Measurements from ENCODE around the gene AGPAT4. TPM values are rescaled to one million over a fixed set of nuclear protein-coding genes. Genes with fewer than 3 reads are reported as not detected.

AGPAT4 gene
- polyA plus RNA-seq, 1 donor (not counting 4 experiments of a cell fraction or from before 2014, with no cell fraction given): 8.4 TPM

GRCh38 chr6:161139304-161139765 lies 134.5 kb downstream of the AGPAT4 start:
- DNase-seq (ENCODE audit: low read depth, low spot score) (no peak), FAIRE-seq (no peak)
- Histone ChIP-seq H3K9ac (ENCODE audit: control insufficient read depth, extremely low read depth, insufficient read depth, low read length) (no peak overlapping the region), H3K4me3 (ENCODE audit: control insufficient read depth in 2 of 3, extremely low read depth in 1 of 3, insufficient read depth in 2 of 3, low read depth in 1 of 3, low read length in 3 of 3) (no peak overlapping the region), H3K36me3 (ENCODE audit: control insufficient read depth in 2 of 2, extremely low read depth in 1 of 2, insufficient read depth in 2 of 2, low read length in 2 of 2) (peaks cover 0 to 4% of the 10 kb centered on the region in 2 experiments), H3K79me2 (ENCODE audit: control insufficient read depth, insufficient read depth, low read length) (no peaks in the 10 kb centered on the region), H3K9me1 (ENCODE audit: control insufficient read depth, extremely low read depth, insufficient read depth, low read length) (no peaks in the 10 kb centered on the region), H2AFZ (ENCODE audit: control insufficient read depth, low read length) (no peak overlapping the region), H3K27me3 (ENCODE audit: control insufficient read depth, extremely low read depth, insufficient read depth, low read length) (no peaks in the 10 kb centered on the region), H4K20me1 (ENCODE audit: control insufficient read depth, extremely low read depth, insufficient read depth, low read length) (no peaks in the 10 kb centered on the region), H3K27ac (ENCODE audit: control insufficient read depth, insufficient read depth, low read length) (no peak overlapping the region), H3K4me1 (ENCODE audit: control insufficient read depth, extremely low read depth, insufficient read depth, low read length) (peaks cover 13% of the 10 kb centered on the region), H3K4me2 (ENCODE audit: control insufficient read depth, extremely low read depth, insufficient read depth, low read depth, low read length) (no peak overlapping the region), H3K9me3 (ENCODE audit: control insufficient read depth, low read depth, low read length) (peaks cover 2% of the 10 kb centered on the region)
- no peak for TF ChIP-seq EZH2 (IDR thresholded peaks at IDR 0.05; ENCODE audit: low read length)
- no peak for TF ChIP-seq CTCF (optimal IDR thresholded peaks at IDR 0.05 in 1 of 3, IDR thresholded peaks at IDR 0.05 in 1 of 3, conservative IDR thresholded peaks at IDR 0.05 in 1 of 3; ENCODE audit: extremely low read depth in 1 of 3, insufficient read depth in 2 of 3, low read length in 3 of 3)
- dilution Hi-C loops (cut with MboI; ENCODE audit: extremely low pct_ligation_motif_present, low sequenced_read_pairs): no loop called here

GRCh38 chr6:161138543-161139303 lies 135.1 kb downstream of the AGPAT4 start:
- Histone ChIP-seq H3K4me3 (ENCODE audit: control insufficient read depth in 2 of 3, extremely low read depth in 1 of 3, insufficient read depth in 2 of 3, low read depth in 1 of 3, low read length in 3 of 3) (no peak overlapping the region), H3K4me1 (ENCODE audit: control insufficient read depth, extremely low read depth, insufficient read depth, low read length) (peaks cover 13% of the 10 kb centered on the region), H3K79me2 (ENCODE audit: control insufficient read depth, insufficient read depth, low read length) (no peaks in the 10 kb centered on the region), H3K9me1 (ENCODE audit: control insufficient read depth, extremely low read depth, insufficient read depth, low read length) (no peaks in the 10 kb centered on the region), H3K4me2 (ENCODE audit: control insufficient read depth, extremely low read depth, insufficient read depth, low read depth, low read length) (no peak overlapping the region), H3K27me3 (ENCODE audit: control insufficient read depth, extremely low read depth, insufficient read depth, low read length) (no peaks in the 10 kb centered on the region), H2AFZ (ENCODE audit: control insufficient read depth, low read length) (no peak overlapping the region), H3K9ac (ENCODE audit: control insufficient read depth, extremely low read depth, insufficient read depth, low read length) (no peak overlapping the region), H3K27ac (ENCODE audit: control insufficient read depth, insufficient read depth, low read length) (no peak overlapping the region), H3K36me3 (ENCODE audit: control insufficient read depth in 2 of 2, extremely low read depth in 1 of 2, insufficient read depth in 2 of 2, low read length in 2 of 2) (peaks cover 0 to 4% of the 10 kb centered on the region in 2 experiments), H4K20me1 (ENCODE audit: control insufficient read depth, extremely low read depth, insufficient read depth, low read length) (no peaks in the 10 kb centered on the region), H3K9me3 (ENCODE audit: control insufficient read depth, low read depth, low read length) (peaks cover 2% of the 10 kb centered on the region)
- TF ChIP-seq EZH2 (IDR thresholded peaks at IDR 0.05; ENCODE audit: low read length) (no peak), CTCF (optimal IDR thresholded peaks at IDR 0.05 in 1 of 3, IDR thresholded peaks at IDR 0.05 in 1 of 3, conservative IDR thresholded peaks at IDR 0.05 in 1 of 3; ENCODE audit: extremely low read depth in 1 of 3, insufficient read depth in 2 of 3, low read length in 3 of 3) (no peak)
- DNase-seq (ENCODE audit: low read depth, low spot score): no peak
- FAIRE-seq: no peak
- dilution Hi-C loops (cut with MboI; ENCODE audit: extremely low pct_ligation_motif_present, low sequenced_read_pairs): no loop called here
